ENCODE measurements around the gene LACTB.

LACTB gene

DNA sequence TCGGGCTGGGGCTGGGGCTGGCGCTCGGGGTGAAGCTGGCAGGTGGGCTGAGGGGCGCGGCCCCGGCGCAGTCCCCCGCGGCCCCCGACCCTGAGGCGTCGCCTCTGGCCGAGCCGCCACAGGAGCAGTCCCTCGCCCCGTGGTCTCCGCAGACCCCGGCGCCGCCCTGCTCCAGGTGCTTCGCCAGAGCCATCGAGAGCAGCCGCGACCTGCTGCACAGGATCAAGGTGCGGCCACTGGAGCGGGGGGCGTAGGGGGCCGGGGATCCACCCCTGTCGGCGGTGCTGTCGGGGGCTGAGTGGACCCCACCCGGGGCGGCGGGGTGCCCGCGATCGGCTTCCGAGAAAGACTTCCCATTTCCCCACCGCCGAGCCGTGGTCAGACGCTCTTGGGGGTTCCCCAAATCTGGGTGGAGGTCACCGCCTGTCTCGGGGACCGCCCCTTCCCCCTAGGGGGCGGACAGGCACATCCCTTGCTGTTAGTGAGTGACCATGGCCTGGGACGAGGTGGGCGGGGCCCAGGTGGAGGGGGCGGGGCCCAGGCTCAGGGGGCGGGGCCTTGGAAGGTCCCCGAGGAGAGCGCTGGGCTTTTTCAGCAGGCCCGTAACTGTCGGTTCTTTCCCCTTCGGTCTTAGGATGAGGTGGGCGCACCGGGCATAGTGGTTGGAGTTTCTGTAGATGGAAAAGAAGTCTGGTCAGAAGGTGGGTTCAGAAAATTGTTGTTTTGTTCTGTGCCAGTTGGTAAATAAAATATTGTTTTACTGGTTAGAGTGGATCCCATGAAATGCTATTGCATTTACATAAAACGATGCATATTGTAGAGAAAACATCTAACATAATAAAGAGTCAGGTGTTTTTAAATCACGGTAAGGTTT, 578 bp downstream of the LACTB start:
- peak overlapping the region; percentile 53 to 78 (median 68) for H3K27ac Mint-ChIP-seq
- H3K4me1 Mint-ChIP-seq, result peaks cover 4% of the 10 kb centered on the region
- H3K36me3 Mint-ChIP-seq (ENCODE audit: low read depth), result peaks cover 16% of the 10 kb centered on the region
- peaks cover 3% of the 10 kb centered on the region for H3K27me3 Mint-ChIP-seq (ENCODE audit: low read depth)
- peak overlapping the region; percentile 85 to 96 (median 89) for H3K4me3 Mint-ChIP-seq
- H3K9me3 Mint-ChIP-seq, result peaks cover 12% of the 10 kb centered on the region
- TF ChIP-seq, protein P1, sequence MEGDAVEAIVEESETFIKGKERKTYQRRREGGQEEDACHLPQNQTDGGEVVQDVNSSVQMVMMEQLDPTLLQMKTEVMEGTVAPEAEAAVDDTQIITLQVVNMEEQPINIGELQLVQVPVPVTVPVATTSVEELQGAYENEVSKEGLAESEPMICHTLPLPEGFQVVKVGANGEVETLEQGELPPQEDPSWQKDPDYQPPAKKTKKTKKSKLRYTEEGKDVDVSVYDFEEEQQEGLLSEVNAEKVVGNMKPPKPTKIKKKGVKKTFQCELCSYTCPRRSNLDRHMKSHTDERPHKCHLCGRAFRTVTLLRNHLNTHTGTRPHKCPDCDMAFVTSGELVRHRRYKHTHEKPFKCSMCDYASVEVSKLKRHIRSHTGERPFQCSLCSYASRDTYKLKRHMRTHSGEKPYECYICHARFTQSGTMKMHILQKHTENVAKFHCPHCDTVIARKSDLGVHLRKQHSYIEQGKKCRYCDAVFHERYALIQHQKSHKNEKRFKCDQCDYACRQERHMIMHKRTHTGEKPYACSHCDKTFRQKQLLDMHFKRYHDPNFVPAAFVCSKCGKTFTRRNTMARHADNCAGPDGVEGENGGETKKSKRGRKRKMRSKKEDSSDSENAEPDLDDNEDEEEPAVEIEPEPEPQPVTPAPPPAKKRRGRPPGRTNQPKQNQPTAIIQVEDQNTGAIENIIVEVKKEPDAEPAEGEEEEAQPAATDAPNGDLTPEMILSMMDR (IDR thresholded peaks at IDR 0.05; ENCODE audit: unreplicated experiment in 3 of 3), result peak in 1 of 3 experiments; percentile 30

DNA sequence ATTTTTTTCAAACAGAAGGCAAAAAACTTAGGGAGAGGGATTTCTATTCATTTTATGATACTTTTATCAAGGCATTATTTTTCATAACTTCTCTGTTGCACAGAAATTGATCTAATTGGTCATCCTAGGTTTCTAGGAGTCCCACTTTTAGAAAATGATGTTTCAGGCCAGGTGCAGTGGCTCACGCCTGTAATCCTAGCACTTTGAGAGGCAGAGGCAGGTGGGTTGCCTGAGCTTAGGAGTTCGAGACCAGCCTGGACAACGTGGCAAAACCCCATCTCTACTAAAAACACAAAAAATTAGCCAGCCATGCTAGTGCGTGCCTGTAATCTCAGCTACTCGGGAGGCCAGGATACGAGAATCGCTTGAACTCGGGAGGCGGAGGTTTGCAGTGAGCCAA, 2.8 kb downstream of the LACTB start:
- TF ChIP-seq, protein P1 (IDR thresholded peaks at IDR 0.05; ENCODE audit: unreplicated experiment in 3 of 3), result no peak

DNA sequence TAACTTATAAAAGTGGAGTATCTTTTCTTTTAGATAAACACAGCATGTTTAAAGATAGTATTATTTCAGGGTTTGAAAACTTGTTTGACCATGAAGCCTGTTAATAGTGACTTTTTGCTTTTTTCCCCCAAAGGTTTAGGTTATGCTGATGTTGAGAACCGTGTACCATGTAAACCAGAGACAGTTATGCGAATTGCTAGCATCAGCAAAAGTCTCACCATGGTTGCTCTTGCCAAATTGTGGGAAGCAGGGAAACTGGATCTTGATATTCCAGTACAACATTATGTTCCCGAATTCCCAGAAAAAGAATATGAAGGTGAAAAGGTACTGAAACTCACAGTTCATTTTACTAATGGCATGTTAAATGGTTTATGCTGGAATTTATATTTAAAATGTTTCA, 5.1 kb downstream of the LACTB start:
- no peaks in the 10 kb centered on the region for H3K9me3 Mint-ChIP-seq
- no peak overlapping the region for H3K4me3 Mint-ChIP-seq
- H3K27me3 Mint-ChIP-seq (ENCODE audit: low read depth), result peaks cover 3% of the 10 kb centered on the region
- peaks cover 4% of the 10 kb centered on the region for H3K4me1 Mint-ChIP-seq
- TF ChIP-seq, protein P1 (IDR thresholded peaks at IDR 0.05; ENCODE audit: unreplicated experiment in 3 of 3), result no peak
- H3K36me3 Mint-ChIP-seq (ENCODE audit: low read depth), result peaks cover 22% of the 10 kb centered on the region
- no peak overlapping the region for H3K27ac Mint-ChIP-seq

More for the DNA sequence above, 2.8 kb downstream of the LACTB start:
- H3K27me3 Mint-ChIP-seq (ENCODE audit: low read depth), result peaks cover 3% of the 10 kb centered on the region
- H3K27ac Mint-ChIP-seq, result no peak overlapping the region
- H3K4me3 Mint-ChIP-seq, result peak overlapping the region in 1 of 3 experiments; percentile 83
- H3K36me3 Mint-ChIP-seq (ENCODE audit: low read depth), result peaks cover 25% of the 10 kb centered on the region
- H3K4me1 Mint-ChIP-seq, result peaks cover 4% of the 10 kb centered on the region
- H3K9me3 Mint-ChIP-seq, result peaks cover 7% of the 10 kb centered on the region

DNA sequence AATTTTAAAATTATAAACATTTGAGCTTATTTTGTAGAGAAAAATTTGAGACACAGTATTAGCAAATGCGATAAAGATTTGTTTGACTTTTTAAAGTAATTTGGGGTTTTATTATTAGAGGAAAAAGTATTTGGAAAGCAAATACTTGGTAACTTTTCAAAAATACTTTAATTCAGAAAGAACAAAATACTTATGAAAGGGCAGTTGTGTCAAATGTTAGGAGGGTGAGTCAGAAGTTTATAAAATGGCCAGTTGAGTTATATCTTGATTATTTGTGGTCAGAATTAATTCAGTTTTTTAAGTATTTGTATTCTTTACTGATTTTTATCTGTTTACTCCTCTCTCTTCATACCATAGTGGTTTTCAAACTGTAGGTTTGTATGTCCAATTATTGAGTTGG, 12.1 kb downstream of the LACTB start:
- Mint-ChIP-seq H3K27me3 (ENCODE audit: low read depth) (no peaks in the 10 kb centered on the region), H3K36me3 (ENCODE audit: low read depth) (peaks cover 12% of the 10 kb centered on the region), H3K9me3 (no peaks in the 10 kb centered on the region), H3K4me1 (peaks cover 4% of the 10 kb centered on the region), H3K4me3 (no peak overlapping the region), H3K27ac (no peak overlapping the region)
- TF ChIP-seq, protein P1 (IDR thresholded peaks at IDR 0.05; ENCODE audit: unreplicated experiment in 3 of 3), result no peak

DNA sequence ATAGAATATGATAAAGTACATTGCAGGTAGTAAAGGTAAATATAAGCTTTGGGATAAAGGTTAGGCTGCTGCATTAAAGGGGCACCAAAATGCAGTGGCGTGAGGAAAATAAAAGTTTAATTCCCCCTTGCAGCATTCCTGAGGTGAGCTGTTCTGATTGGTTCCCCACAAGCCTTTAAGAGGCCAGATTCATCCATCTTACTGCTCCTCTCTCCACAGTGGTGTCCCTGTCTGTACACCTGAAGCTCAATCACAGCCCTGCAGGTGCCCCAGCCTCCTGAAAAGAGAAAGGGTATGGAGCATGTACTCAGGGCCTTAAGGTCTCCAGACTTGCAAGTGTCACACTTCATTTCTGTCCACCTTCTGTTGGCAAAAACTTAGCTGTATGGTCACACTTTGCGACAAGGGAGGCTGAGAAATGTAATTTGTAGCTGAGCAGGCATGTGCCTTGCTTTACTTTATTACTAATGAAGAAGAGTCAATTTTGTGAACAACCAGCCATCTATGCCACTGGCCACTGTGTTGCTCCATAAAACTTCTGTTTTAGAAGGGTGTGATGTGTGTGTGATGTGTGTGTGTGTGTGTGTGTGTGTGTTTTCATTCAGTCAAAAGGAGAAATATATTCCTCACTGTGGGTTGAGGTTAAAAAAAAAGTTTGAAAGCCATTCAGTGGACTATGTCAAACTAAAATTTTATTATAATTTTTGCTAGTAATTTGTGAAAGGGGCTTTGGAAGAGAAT, 12.8 kb downstream of the LACTB start:
- no peak overlapping the region for H3K4me3 Mint-ChIP-seq
- H3K27ac Mint-ChIP-seq, result no peak overlapping the region
- TF ChIP-seq, protein P1 (IDR thresholded peaks at IDR 0.05; ENCODE audit: unreplicated experiment in 3 of 3), result no peak
- H3K27me3 Mint-ChIP-seq (ENCODE audit: low read depth), result no peaks in the 10 kb centered on the region
- no peaks in the 10 kb centered on the region for H3K9me3 Mint-ChIP-seq
- peaks cover 4% of the 10 kb centered on the region for H3K4me1 Mint-ChIP-seq
- peaks cover 7% of the 10 kb centered on the region for H3K36me3 Mint-ChIP-seq (ENCODE audit: low read depth)

Measured in nephron (organoid).